Measurements from ENCODE around the gene MYO5B. TPM values are rescaled to one million over a fixed set of nuclear protein-coding genes. Genes with fewer than 3 reads are reported as not detected.

The MYO5B gene
- total RNA-seq, 4 donors from 2014 or later, result 1.9 to 18.3 (median 4.4) TPM

DNA sequence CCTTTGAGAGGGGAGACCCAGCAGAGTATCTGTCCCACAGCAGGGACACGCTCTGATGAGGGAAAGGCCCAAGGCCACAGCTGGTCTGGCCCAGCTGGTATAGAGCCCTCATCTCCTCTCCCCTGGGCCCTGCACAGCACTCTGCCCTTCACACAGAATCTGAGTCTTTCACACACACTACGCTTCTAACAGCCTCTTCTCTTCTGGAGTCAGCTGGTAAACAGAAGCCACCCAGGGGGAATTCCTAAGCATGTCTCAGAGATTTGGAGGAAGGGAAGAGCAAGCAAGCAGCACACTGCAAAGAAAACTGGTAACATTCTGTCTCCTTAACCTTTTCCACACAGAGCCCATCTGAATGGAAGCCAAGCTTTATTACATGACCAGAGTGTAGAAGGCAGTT lies 260.5 kb downstream of the MYO5B start:
- Histone ChIP-seq H3K9me3 (no peaks in the 10 kb centered on the region), H3K27ac (no peak overlapping the region), H3K4me1 (no peaks in the 10 kb centered on the region), H3K27me3 (no peaks in the 10 kb centered on the region), H3K36me3 (no peaks in the 10 kb centered on the region), H3K4me3 (no peak overlapping the region)
- no peak for ATAC-seq
- WGBS, 2 donors (ENCODE audit: low coverage in 1 of 2), result 43% methylated on average over 1 of the region's 2 CpGs; no CpG with 5 or more reads in 1 of the 2 donors
- TF ChIP-seq POLR2AphosphoS5 (IDR thresholded peaks at IDR 0.05) (no peak), POLR2A (IDR thresholded peaks at IDR 0.05) (no peak), EP300 (IDR thresholded peaks at IDR 0.05) (no peak), CTCF (IDR thresholded peaks at IDR 0.05) (no peak)

DNA sequence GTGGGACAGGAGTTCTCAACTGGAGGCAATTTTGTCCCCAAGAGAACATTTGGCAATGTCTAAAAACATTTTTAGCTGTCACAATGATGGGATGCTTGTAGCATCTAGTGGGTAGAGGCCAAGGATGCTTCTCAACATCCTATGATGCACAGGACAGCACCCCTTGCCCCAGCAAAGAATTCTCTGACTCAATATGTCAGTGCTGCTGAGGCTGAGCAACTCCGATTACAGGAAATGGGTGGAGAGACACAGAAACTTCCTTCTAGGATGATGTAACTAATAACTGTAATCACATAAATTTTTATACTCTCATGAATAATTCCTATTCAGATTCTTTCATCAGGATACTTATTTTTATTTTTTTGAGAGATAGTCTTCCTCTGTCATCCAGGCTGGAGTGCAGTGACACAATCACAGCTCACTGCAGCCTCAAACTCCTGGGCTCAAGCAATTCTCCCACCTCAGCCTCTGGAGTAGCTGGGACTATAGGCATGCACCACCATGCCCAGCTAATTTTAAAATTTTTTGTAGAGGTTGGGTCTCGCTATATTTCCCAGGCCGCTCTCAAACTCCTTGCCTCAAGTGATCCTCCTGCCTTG lies 261.3 kb downstream of the MYO5B start:
- Histone ChIP-seq H3K9me3 (no peaks in the 10 kb centered on the region), H3K36me3 (no peaks in the 10 kb centered on the region), H3K27ac (no peak overlapping the region), H3K4me1 (no peaks in the 10 kb centered on the region), H3K4me3 (no peak overlapping the region), H3K27me3 (no peaks in the 10 kb centered on the region)
- ATAC-seq, result no peak
- TF ChIP-seq POLR2AphosphoS5 (IDR thresholded peaks at IDR 0.05), result no peak
- TF ChIP-seq CTCF (IDR thresholded peaks at IDR 0.05), result no peak
- no peak for TF ChIP-seq EP300 (IDR thresholded peaks at IDR 0.05)
- no peak for TF ChIP-seq POLR2A (IDR thresholded peaks at IDR 0.05)
- 63 to 80% methylated on average over 1 to 3 of the region's 3 CpGs for WGBS, 2 donors (ENCODE audit: low coverage in 1 of 2)

GRCh38 chr18:49931760-49932159 lies 263.2 kb downstream of the MYO5B start:
- Histone ChIP-seq H3K27ac (no peak overlapping the region), H3K36me3 (no peaks in the 10 kb centered on the region), H3K9me3 (no peaks in the 10 kb centered on the region), H3K4me1 (no peaks in the 10 kb centered on the region), H3K4me3 (no peak overlapping the region), H3K27me3 (no peaks in the 10 kb centered on the region)
- WGBS, 2 donors (ENCODE audit: low coverage in 1 of 2), result 100% methylated on average over 1 of the region's 4 CpGs
- no peak for TF ChIP-seq POLR2AphosphoS5 (IDR thresholded peaks at IDR 0.05)
- no peak for TF ChIP-seq POLR2A (IDR thresholded peaks at IDR 0.05)
- TF ChIP-seq EP300 (IDR thresholded peaks at IDR 0.05), result no peak
- no peak for TF ChIP-seq CTCF (IDR thresholded peaks at IDR 0.05)
- ATAC-seq, result no peak

GRCh38 chr18:49931179-49931578 lies 263.8 kb downstream of the MYO5B start:
- TF ChIP-seq CTCF (IDR thresholded peaks at IDR 0.05) (no peak), POLR2AphosphoS5 (IDR thresholded peaks at IDR 0.05) (no peak), POLR2A (IDR thresholded peaks at IDR 0.05) (no peak), EP300 (IDR thresholded peaks at IDR 0.05) (no peak)
- Histone ChIP-seq H3K9me3 (no peaks in the 10 kb centered on the region), H3K27me3 (no peaks in the 10 kb centered on the region), H3K4me1 (no peaks in the 10 kb centered on the region), H3K27ac (no peak overlapping the region), H3K36me3 (no peaks in the 10 kb centered on the region), H3K4me3 (no peak overlapping the region)
- WGBS, 2 donors (ENCODE audit: low coverage in 1 of 2), result 20 to 45% methylated on average over 1 to 4 of the region's 5 CpGs
- peak; percentile 18 for ATAC-seq

DNA sequence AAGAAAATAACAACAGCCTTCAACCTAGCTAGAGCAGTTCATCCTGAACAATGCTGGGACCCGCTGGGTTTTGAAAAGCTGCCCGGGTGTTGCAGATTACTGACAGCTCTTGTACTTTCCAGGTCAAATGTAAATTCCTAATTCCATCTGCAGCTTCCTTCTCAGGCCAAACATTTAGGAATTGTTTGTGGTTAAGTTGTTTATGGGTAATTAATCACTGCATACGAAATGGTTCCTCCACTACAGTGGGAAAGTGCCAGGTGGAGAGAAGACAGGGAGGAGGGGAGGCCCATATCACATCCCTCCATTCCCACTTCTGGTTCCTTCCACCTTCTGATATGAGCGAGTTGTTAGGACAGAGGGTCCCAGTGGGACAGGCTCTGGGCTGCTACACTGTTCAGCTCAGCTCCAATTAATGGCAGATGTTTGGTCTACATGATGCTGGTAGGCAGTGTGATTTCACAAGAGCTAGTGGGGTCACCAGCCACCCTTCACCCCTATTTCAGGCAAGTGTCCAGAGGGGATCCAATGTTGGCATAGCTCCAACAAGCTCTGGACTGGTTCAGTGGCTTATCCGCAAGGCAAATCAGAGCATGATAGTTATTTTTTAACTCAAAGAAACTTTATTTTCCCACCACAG lies 268.7 kb downstream of the MYO5B start:
- no peak overlapping the region for H3K4me3 ChIP-seq
- no peak for ATAC-seq
- H3K27me3 ChIP-seq, result peaks cover 9% of the 10 kb centered on the region
- H3K9me3 ChIP-seq, result no peaks in the 10 kb centered on the region
- no peaks in the 10 kb centered on the region for H3K36me3 ChIP-seq
- H3K27ac ChIP-seq, result no peak overlapping the region
- TF ChIP-seq EP300 (IDR thresholded peaks at IDR 0.05) (no peak), POLR2A (IDR thresholded peaks at IDR 0.05) (no peak), POLR2AphosphoS5 (IDR thresholded peaks at IDR 0.05) (no peak), CTCF (IDR thresholded peaks at IDR 0.05) (no peak)
- H3K4me1 ChIP-seq, result no peaks in the 10 kb centered on the region
- WGBS, 2 donors (ENCODE audit: low coverage in 1 of 2), result 52 to 63% methylated on average over 3 of the region's 5 CpGs
